Stimulated activated CD4-positive, alpha-beta T cell treated with anti-CD3 and anti-CD28 coated beads, Interleukin-15, amount 100 ng/mL, for 48 hours (primary cell): ENCODE data around the gene CDK5RAP3.
A peak's percentile ranks its signal among the peaks of the same experiment; 100 is the strongest.

Source experiments
- DNase-seq, 2 donors: peaks; one replicate each; pipeline ENCODE4 v3.0.0-alpha.2; 2020; ENCODE audit warnings: low read depth in 2 of 2

CDK5RAP3 gene

DNA sequence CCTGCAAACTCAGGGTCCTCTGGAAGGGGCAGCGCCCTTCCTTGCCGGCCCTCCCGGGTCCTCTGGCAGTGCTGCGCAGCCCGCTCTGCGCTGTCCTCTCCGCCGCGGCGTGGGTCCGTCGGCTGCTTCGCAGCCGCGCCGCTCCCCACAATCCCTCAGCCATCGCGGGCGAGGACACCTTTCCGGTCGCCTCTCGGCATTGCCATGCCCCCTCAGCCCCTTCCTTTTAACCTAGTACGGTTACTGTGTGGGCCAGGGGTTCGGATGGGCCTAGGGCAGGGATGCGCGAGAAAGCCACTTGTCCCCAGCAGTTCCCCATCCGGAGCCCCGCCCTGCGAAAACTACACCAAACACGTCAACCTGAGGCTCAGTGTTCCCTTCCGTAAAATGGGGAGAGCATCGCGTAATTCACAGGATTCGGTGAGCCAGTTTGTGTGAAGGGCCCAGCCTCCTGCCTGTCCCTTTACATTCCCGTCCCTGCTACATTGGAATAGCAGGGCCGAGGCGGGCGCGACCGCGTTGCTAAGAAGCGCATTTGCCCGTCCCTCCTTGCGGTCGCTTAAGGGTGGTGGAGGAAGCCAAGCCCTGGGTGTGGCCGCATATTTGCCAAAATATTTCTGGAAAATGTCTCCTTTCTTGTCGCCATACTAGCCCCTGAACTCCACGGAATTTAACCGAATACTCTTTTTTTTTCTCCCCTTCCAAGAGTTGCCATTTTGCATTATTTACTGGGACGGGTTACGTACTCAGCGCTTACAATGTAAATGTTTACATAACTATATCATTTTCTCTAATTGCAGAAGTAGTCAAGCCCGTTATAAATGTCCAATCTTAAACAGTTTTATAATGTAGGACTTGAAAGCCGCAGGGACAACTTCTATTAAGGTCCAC is 53.5 kb downstream of the CDK5RAP3 start:
- no peak for DNase-seq

GRCh38 chr17:48025040-48025903 is 54.4 kb downstream of the CDK5RAP3 start:
- DNase-seq = peak; percentile 95 to 97

DNA sequence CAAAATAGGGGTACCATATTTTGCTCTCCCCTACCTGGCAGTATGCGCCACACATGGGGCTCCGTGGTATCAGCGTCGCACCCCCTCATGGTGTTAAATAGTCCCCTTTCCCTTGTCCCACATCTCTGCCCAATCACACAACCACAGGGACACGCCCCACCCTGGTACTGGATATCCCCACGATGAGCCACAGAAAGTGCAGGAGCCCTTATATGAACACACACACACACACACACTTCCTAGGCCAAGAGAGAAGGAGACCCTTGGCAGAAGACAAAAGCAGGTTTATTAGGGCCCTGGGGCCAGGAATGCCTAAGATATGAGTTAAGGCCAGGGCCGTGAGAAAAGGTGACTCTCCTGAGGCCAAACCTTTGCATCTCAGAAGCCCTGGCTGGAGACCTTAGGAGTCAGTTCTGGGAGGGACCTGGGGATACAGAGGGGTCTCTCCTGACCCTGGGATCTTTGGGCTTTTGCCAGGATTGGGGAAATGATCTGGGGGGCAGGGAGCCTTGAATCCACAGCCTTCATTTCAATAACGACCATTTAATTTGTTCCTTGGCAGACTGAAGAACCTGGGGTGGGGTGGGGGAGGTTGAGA is 55.1 kb downstream of the CDK5RAP3 start:
- DNase-seq = no peak

DNA sequence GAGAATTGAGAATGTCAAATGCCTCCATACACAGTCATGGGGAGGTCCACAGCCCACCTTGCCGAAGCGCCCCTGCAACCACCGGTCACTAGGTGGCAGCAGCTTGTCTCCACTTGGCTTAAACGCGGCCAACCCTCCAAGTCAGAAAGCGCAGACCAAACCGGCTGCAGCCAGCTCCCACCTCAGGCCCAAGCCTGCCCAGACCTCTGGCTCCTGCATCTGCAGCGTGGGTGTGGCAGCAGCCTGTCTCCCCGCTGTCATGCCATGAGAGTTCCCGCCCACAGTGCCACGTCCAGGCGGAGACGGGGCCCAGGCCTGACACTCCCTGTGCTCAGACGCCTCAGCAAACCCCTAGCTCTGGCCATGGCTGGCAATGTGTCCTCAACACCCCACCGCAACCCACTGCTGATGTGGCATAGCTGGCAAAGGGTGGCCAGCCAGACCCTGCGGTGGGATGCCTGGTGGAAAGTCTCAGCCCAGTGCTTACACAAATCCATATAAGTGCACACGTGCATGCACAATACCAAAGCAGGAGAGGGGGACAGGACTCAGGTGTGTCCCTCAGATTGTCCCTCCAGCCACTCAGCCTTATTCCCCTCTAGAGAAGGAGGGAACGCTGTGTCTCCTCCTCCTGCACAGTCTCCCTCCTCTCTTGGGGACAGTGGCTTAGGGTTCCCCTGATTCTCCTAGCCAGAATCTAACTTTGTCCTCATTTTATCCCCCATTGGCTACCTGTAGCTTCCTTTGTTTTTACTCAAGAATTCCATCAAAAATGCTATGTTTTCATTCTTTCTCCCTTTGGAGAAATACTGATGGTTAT is 55.8 kb downstream of the CDK5RAP3 start:
- DNase-seq = peak in 1 of 2 donors; percentile 65

DNA sequence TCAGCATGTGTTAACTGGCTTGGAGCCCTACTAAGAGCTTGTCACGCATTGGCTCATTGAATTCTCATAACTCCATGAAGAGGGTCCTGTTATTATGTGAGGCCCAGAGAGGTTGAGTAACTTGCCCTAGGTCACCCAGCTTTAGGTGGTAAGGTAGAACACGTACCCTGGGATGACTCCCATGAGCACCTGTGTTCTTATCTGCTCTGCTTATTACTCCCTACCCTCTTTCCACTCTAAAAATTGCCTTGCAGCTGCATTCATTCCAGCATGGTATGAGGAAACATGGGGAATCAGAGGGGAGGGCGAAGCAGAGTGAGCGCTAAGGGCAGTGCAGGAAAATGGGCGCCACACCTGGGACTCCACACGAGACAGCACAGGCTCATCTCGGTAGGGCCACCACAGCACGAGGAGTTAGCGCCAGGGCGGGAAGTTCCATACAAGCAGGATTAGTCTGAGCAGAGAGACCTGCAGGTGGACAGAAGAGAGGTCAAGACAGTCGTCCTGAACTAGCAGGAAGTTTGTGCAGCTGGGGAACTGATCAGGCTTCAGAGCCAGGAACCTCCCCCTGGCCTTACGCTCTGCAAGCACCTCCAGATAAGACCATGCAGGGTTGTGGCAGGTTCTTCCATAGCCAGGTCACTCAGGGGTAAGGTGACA is 56.5 kb downstream of the CDK5RAP3 start:
- no peak for DNase-seq

- no peak for DNase-seq
Observed at GRCh38 chr17:48028736-48029135, 57.8 kb downstream of the CDK5RAP3 start.

- DNase-seq = no peak
Observed at GRCh38 chr17:48030531-48030930, 59.6 kb downstream of the CDK5RAP3 start.
